Measurements from ENCODE around the gene PLPPR4. TPM values are rescaled to one million over a fixed set of nuclear protein-coding genes. Genes with fewer than 3 reads are reported as not detected.
A peak's percentile ranks its signal among the peaks of the same experiment; 100 is the strongest.
"Not testable (repeated sequence)": the region's sequence is repeated elsewhere in the genome, so short reads cannot be mapped to it uniquely, and the experiment has no call there.

PLPPR4 gene
- total RNA-seq, 1 experiment from 2014 or later: not detected

DNA sequence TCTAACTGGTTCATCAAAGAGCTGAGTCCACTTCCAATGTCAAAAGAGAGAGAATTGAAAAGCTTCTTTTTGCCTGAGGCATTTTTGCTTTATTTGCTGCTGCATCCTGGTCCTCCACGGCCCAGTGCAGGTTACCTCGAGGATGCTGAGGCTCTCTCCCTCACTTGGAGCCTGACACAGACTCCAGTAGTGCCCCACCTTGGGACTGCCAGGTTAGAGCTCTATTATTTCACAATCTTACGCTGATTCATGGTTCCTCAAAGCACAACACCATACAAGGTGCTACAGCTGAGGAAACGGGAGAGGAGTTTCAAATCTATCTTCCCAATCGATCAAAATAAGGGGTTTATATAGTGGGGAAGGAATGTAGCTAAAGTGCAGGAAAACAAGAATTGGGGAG is 13.6 kb upstream of the PLPPR4 start:
- ChIA-PET CTCF (no interaction called here), POLR2A (ENCODE audit: unreplicated experiment) (no interaction called here)
- intact Hi-C loops (cut with micrococcal nuclease; ENCODE audit: unreplicated experiment): no loop called here
- DNase-seq: peak in 1 of 2 experiments; percentile 52
- H3K27me3 ChIP-seq (ENCODE audit: insufficient read depth, low read depth): no peaks in the 10 kb centered on the region
- H3K79me2 ChIP-seq (ENCODE audit: low read depth): no peaks in the 10 kb centered on the region
- BruUV-seq (replicated peaks): no TSS peak
- no peaks in the 10 kb centered on the region for H3F3A ChIP-seq (ENCODE audit: insufficient read depth, low read depth)
- H3K4me3 ChIP-seq: no peak overlapping the region
- no peaks in the 10 kb centered on the region for H3K9me3 ChIP-seq (ENCODE audit: insufficient read depth, low read depth)
- no peak overlapping the region for H3K4me2 ChIP-seq
- no peaks in the 10 kb centered on the region for H4K20me1 ChIP-seq (ENCODE audit: insufficient read depth)
- no peak overlapping the region for H3K27ac ChIP-seq
- no peak overlapping the region for H2AFZ ChIP-seq
- TF ChIP-seq EZH2 (IDR thresholded peaks at IDR 0.05; ENCODE audit: low read depth): no peak
- no peak for TF ChIP-seq CTCF (conservative IDR thresholded peaks at IDR 0.05)
- H3K4me1 ChIP-seq (replicated peaks; ENCODE audit: insufficient read depth): no peaks in the 10 kb centered on the region
- no peaks in the 10 kb centered on the region for H3K9me2 ChIP-seq (ENCODE audit: insufficient read depth)
- no peaks in the 10 kb centered on the region for H3K36me3 ChIP-seq (ENCODE audit: low read depth)

GRCh38 chr1:99251308-99251707 is 13.0 kb upstream of the PLPPR4 start:
- H3K9me2 ChIP-seq (ENCODE audit: insufficient read depth): no peaks in the 10 kb centered on the region
- no peaks in the 10 kb centered on the region for H3K36me3 ChIP-seq (ENCODE audit: low read depth)
- H3K4me2 ChIP-seq: no peak overlapping the region
- H2AFZ ChIP-seq: no peak overlapping the region
- no peak overlapping the region for H3K4me3 ChIP-seq
- BruUV-seq (replicated peaks): no TSS peak
- no peak overlapping the region for H3K27ac ChIP-seq
- no peaks in the 10 kb centered on the region for H3K9me3 ChIP-seq (ENCODE audit: insufficient read depth, low read depth)
- CTCF ChIA-PET: no interaction called here
- POLR2A ChIA-PET (ENCODE audit: unreplicated experiment): no interaction called here
- no peaks in the 10 kb centered on the region for H3K27me3 ChIP-seq (ENCODE audit: insufficient read depth, low read depth)
- no peaks in the 10 kb centered on the region for H3K79me2 ChIP-seq (ENCODE audit: low read depth)
- no peaks in the 10 kb centered on the region for H3F3A ChIP-seq (ENCODE audit: insufficient read depth, low read depth)
- DNase-seq: no peak
- no peak for TF ChIP-seq CTCF (conservative IDR thresholded peaks at IDR 0.05)
- no peak for TF ChIP-seq EZH2 (IDR thresholded peaks at IDR 0.05; ENCODE audit: low read depth)
- no peaks in the 10 kb centered on the region for H3K4me1 ChIP-seq (replicated peaks; ENCODE audit: insufficient read depth)
- intact Hi-C loops (cut with micrococcal nuclease; ENCODE audit: unreplicated experiment): no loop called here
- H4K20me1 ChIP-seq (ENCODE audit: insufficient read depth): no peaks in the 10 kb centered on the region

GRCh38 chr1:99252630-99253029 is 11.7 kb upstream of the PLPPR4 start:
- TF ChIP-seq EZH2 (IDR thresholded peaks at IDR 0.05; ENCODE audit: low read depth) (no peak), CTCF (conservative IDR thresholded peaks at IDR 0.05) (no peak)
- no peaks in the 10 kb centered on the region for H4K20me1 ChIP-seq (ENCODE audit: insufficient read depth)
- no peaks in the 10 kb centered on the region for H3F3A ChIP-seq (ENCODE audit: insufficient read depth, low read depth)
- no peaks in the 10 kb centered on the region for H3K9me2 ChIP-seq (ENCODE audit: insufficient read depth)
- DNase-seq: no peak
- H3K9me3 ChIP-seq (ENCODE audit: insufficient read depth, low read depth): no peaks in the 10 kb centered on the region
- H3K4me1 ChIP-seq (replicated peaks; ENCODE audit: insufficient read depth): no peaks in the 10 kb centered on the region
- ChIA-PET CTCF (no interaction called here), POLR2A (ENCODE audit: unreplicated experiment) (no interaction called here)
- H2AFZ ChIP-seq: no peak overlapping the region
- no peak overlapping the region for H3K4me3 ChIP-seq
- intact Hi-C loops (cut with micrococcal nuclease; ENCODE audit: unreplicated experiment): no loop called here
- H3K27me3 ChIP-seq (ENCODE audit: insufficient read depth, low read depth): no peaks in the 10 kb centered on the region
- H3K79me2 ChIP-seq (ENCODE audit: low read depth): no peaks in the 10 kb centered on the region
- no peak overlapping the region for H3K4me2 ChIP-seq
- no TSS peak for BruUV-seq (replicated peaks)
- H3K36me3 ChIP-seq (ENCODE audit: low read depth): no peaks in the 10 kb centered on the region
- no peak overlapping the region for H3K27ac ChIP-seq

DNA sequence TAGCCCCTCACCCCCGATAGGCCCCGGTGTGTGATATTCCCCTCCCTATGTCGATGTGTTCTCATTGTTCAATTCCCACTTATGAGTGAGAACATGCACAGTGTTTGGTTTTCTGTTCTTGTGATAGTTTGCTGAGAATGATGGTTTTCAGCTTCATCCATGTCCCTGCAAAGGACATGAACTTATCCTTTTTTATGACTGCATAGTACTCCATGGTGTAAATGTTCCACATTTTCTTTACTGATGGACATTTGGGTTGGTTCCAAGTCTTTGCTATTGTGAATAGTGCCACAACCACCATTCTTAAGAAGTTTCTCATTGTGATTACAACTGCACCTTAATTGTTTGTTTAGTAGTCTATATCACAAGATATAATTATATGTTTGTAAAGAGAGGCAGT is 3.9 kb upstream of the PLPPR4 start:
- CTCF ChIA-PET; H3K79me2 ChIP-seq (ENCODE audit: low read depth); H3F3A ChIP-seq (ENCODE audit: insufficient read depth, low read depth): not testable (repeated sequence)

More for the DNA sequence above, 3.9 kb upstream of the PLPPR4 start:
- POLR2A ChIA-PET (ENCODE audit: unreplicated experiment); H4K20me1 ChIP-seq (ENCODE audit: insufficient read depth); H3K9me3 ChIP-seq (ENCODE audit: insufficient read depth, low read depth); intact Hi-C loops (cut with micrococcal nuclease; ENCODE audit: unreplicated experiment); H3K9me2 ChIP-seq (ENCODE audit: insufficient read depth); DNase-seq; H3K27ac ChIP-seq; H3K4me3 ChIP-seq; H2AFZ ChIP-seq; H3K4me1 ChIP-seq (replicated peaks; ENCODE audit: insufficient read depth); BruUV-seq (replicated peaks); H3K4me2 ChIP-seq; H3K36me3 ChIP-seq (ENCODE audit: low read depth): not testable (repeated sequence)
- H3K27me3 ChIP-seq (ENCODE audit: insufficient read depth, low read depth): peaks cover 14% of the 10 kb centered on the region; the same call in 1 of the 2 replicates
